ENCODE data around the gene BACH1.

The BACH1 gene

DNA sequence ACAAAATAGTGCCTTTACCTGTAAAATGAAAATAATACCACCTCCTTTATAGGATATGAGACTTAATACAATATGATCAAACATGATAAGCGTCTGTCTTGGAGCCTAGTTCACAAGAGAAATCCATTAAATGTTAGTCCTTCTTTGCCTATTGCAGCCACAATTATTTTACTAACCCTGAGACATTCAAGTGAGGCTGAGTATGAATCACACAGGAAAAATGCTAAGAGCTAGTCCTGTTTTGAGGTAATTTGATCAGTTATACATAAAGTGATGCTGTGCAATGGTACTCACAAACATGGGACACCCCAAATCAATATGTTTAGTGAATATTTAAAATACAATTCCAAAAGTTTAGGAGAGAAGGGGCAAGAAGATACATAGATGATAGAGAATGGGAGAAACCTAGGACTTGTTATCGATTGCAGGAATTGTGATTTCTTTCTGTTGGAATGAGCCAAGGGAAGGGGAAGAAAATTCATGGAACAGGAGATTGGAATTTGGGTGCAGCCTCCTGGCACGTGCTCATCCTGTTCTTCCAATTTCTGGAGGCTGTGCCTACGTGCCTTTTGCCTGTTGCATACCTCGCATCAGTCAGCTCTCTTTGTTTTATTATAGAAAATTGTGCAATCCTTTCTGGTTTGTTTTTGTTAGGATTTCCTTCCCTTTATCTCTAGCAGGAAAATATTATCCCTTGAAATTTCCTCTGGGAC is 39.9 kb upstream of the BACH1 start:
- peaks cover 4% of the 10 kb centered on the region; the same call in 1 of the 2 replicates for H3K27me3 ChIP-seq
- no peaks in the 10 kb centered on the region for H3K4me1 ChIP-seq
- DNase-seq = no peak
- TF ChIP-seq, protein P1, sequence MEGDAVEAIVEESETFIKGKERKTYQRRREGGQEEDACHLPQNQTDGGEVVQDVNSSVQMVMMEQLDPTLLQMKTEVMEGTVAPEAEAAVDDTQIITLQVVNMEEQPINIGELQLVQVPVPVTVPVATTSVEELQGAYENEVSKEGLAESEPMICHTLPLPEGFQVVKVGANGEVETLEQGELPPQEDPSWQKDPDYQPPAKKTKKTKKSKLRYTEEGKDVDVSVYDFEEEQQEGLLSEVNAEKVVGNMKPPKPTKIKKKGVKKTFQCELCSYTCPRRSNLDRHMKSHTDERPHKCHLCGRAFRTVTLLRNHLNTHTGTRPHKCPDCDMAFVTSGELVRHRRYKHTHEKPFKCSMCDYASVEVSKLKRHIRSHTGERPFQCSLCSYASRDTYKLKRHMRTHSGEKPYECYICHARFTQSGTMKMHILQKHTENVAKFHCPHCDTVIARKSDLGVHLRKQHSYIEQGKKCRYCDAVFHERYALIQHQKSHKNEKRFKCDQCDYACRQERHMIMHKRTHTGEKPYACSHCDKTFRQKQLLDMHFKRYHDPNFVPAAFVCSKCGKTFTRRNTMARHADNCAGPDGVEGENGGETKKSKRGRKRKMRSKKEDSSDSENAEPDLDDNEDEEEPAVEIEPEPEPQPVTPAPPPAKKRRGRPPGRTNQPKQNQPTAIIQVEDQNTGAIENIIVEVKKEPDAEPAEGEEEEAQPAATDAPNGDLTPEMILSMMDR (IDR thresholded peaks at IDR 0.05; ENCODE audit: low read depth, low read length) = no peak
- H3K4me3 ChIP-seq (ENCODE audit: low read depth, low read length) = no peak overlapping the region
- no peaks in the 10 kb centered on the region; the same call in 1 of the 2 replicates for H3K9me3 ChIP-seq
- H3K36me3 ChIP-seq = no peaks in the 10 kb centered on the region

DNA sequence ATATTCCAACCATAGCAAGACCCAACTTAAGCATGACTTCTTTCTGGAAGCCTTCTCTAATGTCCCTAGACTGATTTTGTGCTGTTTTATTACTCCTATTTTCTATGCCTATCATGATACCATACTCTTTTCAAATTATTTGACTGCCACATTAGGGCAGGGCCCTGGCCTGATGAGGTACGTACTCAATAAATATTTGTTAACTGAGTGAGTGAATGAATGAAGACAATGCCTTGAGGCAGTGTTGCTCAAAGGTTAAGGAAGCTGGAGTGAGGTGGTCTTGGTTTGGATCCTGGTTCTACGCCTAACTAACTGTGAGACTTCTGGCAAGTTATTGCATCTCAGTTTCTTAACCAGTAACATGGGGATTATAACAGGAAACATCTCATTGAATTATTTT is 38.3 kb upstream of the BACH1 start:
- Histone ChIP-seq H3K4me1 (no peaks in the 10 kb centered on the region), H3K36me3 (no peaks in the 10 kb centered on the region), H3K27me3 (peaks cover 4% of the 10 kb centered on the region; the same call in 1 of the 2 replicates), H3K9me3 (no peaks in the 10 kb centered on the region; the same call in 1 of the 2 replicates), H3K4me3 (ENCODE audit: low read depth, low read length) (no peak overlapping the region)
- TF ChIP-seq, protein P1 (IDR thresholded peaks at IDR 0.05; ENCODE audit: low read depth, low read length) = no peak
- DNase-seq = no peak

DNA sequence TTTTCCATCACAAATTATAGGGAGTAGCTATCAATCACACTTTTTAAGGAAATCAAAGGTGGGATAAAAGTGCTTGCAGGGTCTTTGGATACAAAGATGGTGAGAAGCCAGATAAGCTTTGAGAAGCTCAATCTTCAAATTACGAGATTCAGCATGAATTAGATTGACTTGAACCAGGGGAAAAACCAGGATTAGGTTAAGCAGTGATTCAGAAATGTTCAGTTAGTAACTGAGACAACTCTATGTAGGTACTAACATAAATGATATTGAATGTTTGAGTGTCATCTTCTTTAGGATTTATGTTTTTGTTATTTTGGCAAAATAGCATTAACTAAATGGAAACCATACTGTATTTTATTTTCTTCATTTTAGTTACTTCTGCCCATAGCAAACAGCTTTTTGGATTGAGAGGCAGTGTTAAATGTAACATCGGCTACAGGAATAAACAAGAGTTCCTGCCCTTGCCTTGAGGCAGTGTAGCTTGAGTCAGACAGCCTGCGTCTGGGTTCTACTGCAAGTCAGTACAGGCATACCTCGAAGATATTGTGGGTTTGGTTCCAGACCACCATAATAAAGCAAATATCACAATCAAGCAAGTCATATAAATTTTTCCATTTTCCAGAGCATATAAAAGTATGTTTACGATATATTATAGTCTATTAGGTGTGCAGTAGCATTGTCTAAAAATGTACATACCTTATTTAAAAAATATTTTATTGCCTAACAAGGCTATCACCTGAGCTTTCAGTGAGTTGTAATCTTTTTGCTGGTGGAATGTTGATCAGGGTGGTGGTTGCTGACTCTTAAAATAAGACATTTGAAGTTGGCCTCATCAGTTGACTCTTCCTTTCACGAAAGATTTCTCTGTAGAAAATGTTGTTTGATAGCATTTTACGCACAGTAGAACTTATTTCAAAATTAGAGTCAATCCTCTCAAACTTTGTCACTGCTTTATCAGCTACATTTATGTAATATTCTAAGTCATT is 36.9 kb upstream of the BACH1 start:
- Histone ChIP-seq H3K9me3 (no peaks in the 10 kb centered on the region), H3K27me3 (peaks cover 4% of the 10 kb centered on the region; the same call in 1 of the 2 replicates), H3K4me3 (ENCODE audit: low read depth, low read length) (no peak overlapping the region), H3K4me1 (no peaks in the 10 kb centered on the region), H3K36me3 (no peaks in the 10 kb centered on the region)
- TF ChIP-seq, protein P1 (IDR thresholded peaks at IDR 0.05; ENCODE audit: low read depth, low read length) = no peak
- DNase-seq = no peak

DNA sequence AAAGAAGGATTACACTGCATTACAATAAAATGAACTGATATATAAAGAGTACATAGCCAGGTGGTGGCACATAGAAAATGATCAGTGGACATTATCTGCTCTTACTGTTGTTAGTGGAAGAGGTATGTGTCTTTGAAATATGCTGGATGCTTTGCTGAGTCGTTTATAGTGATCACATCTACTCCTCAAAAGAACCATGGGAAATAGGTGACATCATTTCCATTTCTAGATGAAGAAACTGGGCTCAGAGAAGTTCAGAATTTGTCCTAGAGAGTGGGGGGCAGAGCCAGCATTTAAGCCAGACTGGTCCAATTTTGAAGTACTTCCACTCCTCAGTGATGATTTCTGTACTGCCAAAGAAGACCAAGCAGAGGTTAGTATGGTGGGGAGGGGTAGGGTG is 34.0 kb upstream of the BACH1 start:
- Histone ChIP-seq H3K4me1 (no peaks in the 10 kb centered on the region), H3K36me3 (no peaks in the 10 kb centered on the region), H3K4me3 (ENCODE audit: low read depth, low read length) (no peak overlapping the region), H3K9me3 (no peaks in the 10 kb centered on the region), H3K27me3 (peaks cover 4% of the 10 kb centered on the region; the same call in 1 of the 2 replicates)
- DNase-seq = no peak
- TF ChIP-seq, protein P1 (IDR thresholded peaks at IDR 0.05; ENCODE audit: low read depth, low read length) = no peak

DNA sequence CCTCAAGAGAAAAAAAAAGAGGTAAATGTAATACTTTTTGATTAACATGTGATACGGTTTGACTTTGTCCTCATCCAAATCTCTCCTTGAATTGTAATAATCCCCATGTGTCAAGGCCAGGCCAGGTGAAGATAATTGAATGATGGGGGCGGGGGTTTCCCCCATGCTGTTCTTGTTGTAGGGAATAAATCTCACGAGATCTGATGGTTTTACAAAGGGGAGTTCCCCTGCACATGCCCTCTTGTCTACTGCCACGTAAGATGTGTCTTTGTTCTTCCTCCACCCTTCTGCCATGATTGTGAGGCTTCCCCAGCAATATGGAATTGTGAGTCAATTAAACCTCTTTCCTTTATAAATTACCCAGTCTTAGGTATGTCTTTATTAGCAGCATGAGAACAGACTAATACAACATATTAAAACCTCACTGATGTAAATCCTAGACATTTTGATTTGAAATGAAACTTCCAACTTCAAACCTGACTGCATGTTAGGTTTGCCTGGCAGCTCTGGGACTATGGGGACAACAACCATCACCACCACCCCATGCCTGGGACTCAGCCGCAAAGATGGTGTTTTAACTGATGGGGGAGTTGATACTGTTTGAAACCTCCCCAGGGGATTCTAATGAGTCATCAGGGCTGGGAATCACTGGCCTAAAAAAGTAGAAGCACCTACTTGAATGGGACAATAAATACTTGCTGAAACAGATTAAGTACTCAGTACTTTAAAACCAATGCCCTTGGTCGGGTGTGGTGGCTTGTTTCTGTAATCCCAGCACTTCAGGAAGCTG is 32.8 kb upstream of the BACH1 start:
- Histone ChIP-seq H3K36me3 (no peaks in the 10 kb centered on the region), H3K4me1 (no peaks in the 10 kb centered on the region), H3K9me3 (no peaks in the 10 kb centered on the region), H3K4me3 (ENCODE audit: low read depth, low read length) (no peak overlapping the region), H3K27me3 (peaks cover 4% of the 10 kb centered on the region; the same call in 1 of the 2 replicates)
- TF ChIP-seq, protein P1 (IDR thresholded peaks at IDR 0.05; ENCODE audit: low read depth, low read length) = no peak
- DNase-seq = no peak

Measured in BE2C (cell line).